Measurements from ENCODE around the gene ARL8A.
"Not testable (repeated sequence)": the region's sequence is repeated elsewhere in the genome, so short reads cannot be mapped to it uniquely, and the experiment has no call there.

The ARL8A gene

GRCh38 chr1:202143011-202143767 lies 1.3 kb downstream of the ARL8A start:
- H3K27ac ChIP-seq (ENCODE audit: low read length): peak overlapping the region; percentile 46
- peak overlapping the region; percentile 79 for H3K9ac ChIP-seq (ENCODE audit: low read depth, low read length)
- peaks cover 10% of the 10 kb centered on the region for H3K4me1 ChIP-seq (ENCODE audit: insufficient read depth, low read length)
- H3K27me3 ChIP-seq (ENCODE audit: insufficient read depth, low read length): peaks cover 15% of the 10 kb centered on the region
- H3K4me3 ChIP-seq (ENCODE audit: low read length): peak overlapping the region; percentile 98
- H3K36me3 ChIP-seq (ENCODE audit: insufficient read depth, low read depth, low read length): no peaks in the 10 kb centered on the region; the same call in 1 of the 2 replicates
- H3K9me3 ChIP-seq (ENCODE audit: insufficient read depth, low read depth, low read length): no peaks in the 10 kb centered on the region

DNA sequence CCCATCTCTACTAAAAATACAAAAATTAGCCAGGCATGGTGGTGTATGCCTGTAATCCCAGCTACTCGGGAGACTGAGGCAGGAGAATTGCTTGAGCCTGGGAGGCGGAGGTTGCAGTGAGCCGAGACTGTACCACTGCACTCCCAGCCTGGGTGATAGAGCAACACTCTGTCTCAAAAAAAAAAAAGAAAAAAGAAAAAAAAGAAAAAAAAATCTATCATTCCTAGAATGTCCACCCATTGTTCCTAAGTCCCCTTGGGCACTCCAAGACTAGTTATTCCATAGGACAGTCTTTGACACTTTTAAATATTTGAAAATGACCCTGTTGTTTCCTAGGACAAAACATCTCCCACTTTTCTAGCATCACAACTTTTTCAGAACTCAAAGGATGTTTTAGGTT lies 3.1 kb downstream of the ARL8A start:
- H3K36me3 ChIP-seq (ENCODE audit: insufficient read depth, low read depth, low read length); H3K4me3 ChIP-seq (ENCODE audit: low read length); H3K9me3 ChIP-seq (ENCODE audit: insufficient read depth, low read depth, low read length); H3K27ac ChIP-seq (ENCODE audit: low read length); H3K9ac ChIP-seq (ENCODE audit: low read depth, low read length): not testable (repeated sequence)
- Histone ChIP-seq H3K27me3 (ENCODE audit: insufficient read depth, low read length) (peaks cover 15% of the 10 kb centered on the region), H3K4me1 (ENCODE audit: insufficient read depth, low read length) (peaks cover 10% of the 10 kb centered on the region)

DNA sequence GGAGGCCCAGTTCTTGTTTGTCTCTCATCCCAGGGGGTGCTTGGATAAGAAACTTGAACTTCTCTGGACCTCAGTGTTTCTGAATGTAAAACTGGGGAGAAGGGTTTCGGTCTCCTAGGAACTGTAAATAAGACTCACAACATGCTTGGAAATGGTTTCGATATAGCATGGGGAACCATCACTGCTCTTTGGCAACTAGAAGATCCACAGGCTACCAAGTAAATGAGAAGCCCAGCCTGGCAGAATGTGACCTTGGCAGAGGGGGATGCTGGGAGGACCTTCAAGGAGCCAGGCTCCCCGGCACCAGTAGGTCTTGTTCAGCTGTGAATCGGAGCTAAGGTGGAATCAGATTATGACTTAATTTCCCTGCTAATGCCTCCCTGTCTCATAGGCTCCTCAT lies 3.7 kb downstream of the ARL8A start:
- H3K27me3 ChIP-seq (ENCODE audit: insufficient read depth, low read length): peaks cover 11% of the 10 kb centered on the region
- peaks cover 8% of the 10 kb centered on the region for H3K36me3 ChIP-seq (ENCODE audit: insufficient read depth, low read depth, low read length)
- H3K27ac ChIP-seq (ENCODE audit: low read length): no peak overlapping the region
- peaks cover 10% of the 10 kb centered on the region for H3K4me1 ChIP-seq (ENCODE audit: insufficient read depth, low read length)
- no peaks in the 10 kb centered on the region for H3K9me3 ChIP-seq (ENCODE audit: insufficient read depth, low read depth, low read length)
- H3K4me3 ChIP-seq (ENCODE audit: low read length): no peak overlapping the region
- H3K9ac ChIP-seq (ENCODE audit: low read depth, low read length): no peak overlapping the region

DNA sequence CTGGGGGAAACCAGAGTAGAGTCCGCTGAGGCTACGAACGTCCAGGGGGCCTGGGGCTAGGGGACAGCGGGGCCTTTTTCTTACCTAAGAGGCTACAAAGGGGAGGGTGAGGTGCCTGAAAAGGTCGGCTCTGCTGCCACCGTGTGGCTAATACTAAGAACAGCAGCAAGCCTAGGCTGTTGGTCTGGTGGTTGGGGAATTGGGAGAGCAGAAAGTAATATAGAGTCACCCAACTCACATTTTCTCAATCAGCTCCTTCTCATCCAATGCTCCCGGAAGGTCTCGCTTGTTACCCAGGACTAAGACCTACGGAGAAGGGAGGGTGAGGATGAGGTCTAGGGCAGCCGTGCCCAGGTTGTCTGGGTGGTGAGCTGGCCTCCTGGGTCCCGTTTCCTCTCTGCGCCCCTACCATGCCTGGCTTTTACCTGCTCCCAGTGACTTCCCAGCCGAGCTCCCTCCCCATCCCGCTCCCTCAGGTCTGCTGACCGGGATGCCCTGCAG lies 9.3 kb downstream of the ARL8A start:
- H3K4me1 ChIP-seq (ENCODE audit: insufficient read depth, low read length): peaks cover 3% of the 10 kb centered on the region; the same call in 1 of the 2 replicates
- H3K27me3 ChIP-seq (ENCODE audit: insufficient read depth, low read length): no peaks in the 10 kb centered on the region
- H3K9ac ChIP-seq (ENCODE audit: low read depth, low read length): no peak overlapping the region; the same call in 1 of the 2 replicates
- no peak overlapping the region for H3K4me3 ChIP-seq (ENCODE audit: low read length)
- no peaks in the 10 kb centered on the region for H3K9me3 ChIP-seq (ENCODE audit: insufficient read depth, low read depth, low read length)
- H3K27ac ChIP-seq (ENCODE audit: low read length): no peak overlapping the region
- peaks cover 42% of the 10 kb centered on the region for H3K36me3 ChIP-seq (ENCODE audit: insufficient read depth, low read depth, low read length)

DNA sequence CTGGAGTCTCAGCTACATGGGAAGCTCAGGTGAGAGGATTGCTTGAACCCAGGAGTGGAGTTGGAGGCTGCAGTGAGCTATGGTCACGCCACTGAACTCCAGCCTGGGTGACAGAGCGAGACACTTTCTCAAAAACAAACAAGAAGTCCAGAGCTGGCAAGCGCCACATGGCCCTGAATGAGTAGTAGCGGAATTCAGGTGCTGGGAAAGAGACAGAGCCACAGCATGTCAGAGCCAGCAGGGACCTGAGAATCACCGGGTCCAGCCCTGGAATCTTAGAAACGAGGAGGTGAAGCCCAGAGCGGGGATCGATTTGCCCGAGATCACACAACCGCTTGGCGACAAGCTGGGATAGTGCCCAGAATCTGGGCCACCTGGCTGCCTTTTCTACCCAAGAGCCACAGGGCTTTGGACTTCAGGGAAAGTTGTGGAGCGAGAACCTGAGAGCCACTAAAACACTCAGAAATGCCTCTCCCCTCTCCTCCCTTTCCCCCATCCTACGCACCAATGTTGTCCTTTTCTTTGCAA lies 9.8 kb downstream of the ARL8A start:
- no peak overlapping the region for H3K4me3 ChIP-seq (ENCODE audit: low read length)
- no peak overlapping the region for H3K27ac ChIP-seq (ENCODE audit: low read length)
- H3K9ac ChIP-seq (ENCODE audit: low read depth, low read length): no peak overlapping the region; the same call in 1 of the 2 replicates
- H3K27me3 ChIP-seq (ENCODE audit: insufficient read depth, low read length): no peaks in the 10 kb centered on the region
- peaks cover 3% of the 10 kb centered on the region; the same call in 1 of the 2 replicates for H3K4me1 ChIP-seq (ENCODE audit: insufficient read depth, low read length)
- H3K9me3 ChIP-seq (ENCODE audit: insufficient read depth, low read depth, low read length): no peaks in the 10 kb centered on the region
- H3K36me3 ChIP-seq (ENCODE audit: insufficient read depth, low read depth, low read length): peaks cover 42% of the 10 kb centered on the region

- Histone ChIP-seq H3K4me1 (ENCODE audit: insufficient read depth, low read length) (peaks cover 3% of the 10 kb centered on the region; the same call in 1 of the 2 replicates), H3K9me3 (ENCODE audit: insufficient read depth, low read depth, low read length) (no peaks in the 10 kb centered on the region), H3K4me3 (ENCODE audit: low read length) (no peak overlapping the region), H3K27me3 (ENCODE audit: insufficient read depth, low read length) (no peaks in the 10 kb centered on the region), H3K36me3 (ENCODE audit: insufficient read depth, low read depth, low read length) (peaks cover 42% of the 10 kb centered on the region), H3K27ac (ENCODE audit: low read length) (no peak overlapping the region), H3K9ac (ENCODE audit: low read depth, low read length) (no peak overlapping the region)
Observed at GRCh38 chr1:202133989-202134388, 10.5 kb downstream of the ARL8A start.

DNA sequence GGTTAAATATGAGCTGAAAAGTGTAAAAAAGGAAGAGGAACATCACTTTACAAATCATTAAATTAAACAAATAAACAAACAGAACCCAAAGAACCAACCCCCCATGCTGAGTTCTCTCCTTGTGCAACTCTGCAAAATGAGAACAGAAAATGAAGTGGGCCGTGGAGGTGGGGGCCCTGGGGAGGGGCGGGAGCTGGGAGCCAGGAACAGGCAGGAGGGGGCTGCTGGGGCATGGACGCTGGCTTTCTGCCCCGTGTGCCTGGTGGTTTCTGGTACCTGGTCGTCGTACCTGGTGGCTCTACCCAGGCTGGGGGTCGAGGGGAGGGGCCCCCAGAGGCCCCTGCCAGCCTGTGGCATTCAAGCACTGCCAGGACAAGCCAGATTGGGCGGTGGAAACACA lies 11.0 kb downstream of the ARL8A start:
- no peaks in the 10 kb centered on the region for H3K9me3 ChIP-seq (ENCODE audit: insufficient read depth, low read depth, low read length)
- no peak overlapping the region for H3K27ac ChIP-seq (ENCODE audit: low read length)
- H3K4me1 ChIP-seq (ENCODE audit: insufficient read depth, low read length): peaks cover 2% of the 10 kb centered on the region; the same call in 1 of the 2 replicates
- no peaks in the 10 kb centered on the region for H3K27me3 ChIP-seq (ENCODE audit: insufficient read depth, low read length)
- peaks cover 42% of the 10 kb centered on the region for H3K36me3 ChIP-seq (ENCODE audit: insufficient read depth, low read depth, low read length)
- H3K4me3 ChIP-seq (ENCODE audit: low read length): no peak overlapping the region
- no peak overlapping the region for H3K9ac ChIP-seq (ENCODE audit: low read depth, low read length)

GRCh38 chr1:202133001-202133400 lies 11.5 kb downstream of the ARL8A start:
- Histone ChIP-seq H3K36me3 (ENCODE audit: insufficient read depth, low read depth, low read length) (peaks cover 42% of the 10 kb centered on the region), H3K4me3 (ENCODE audit: low read length) (no peak overlapping the region), H3K4me1 (ENCODE audit: insufficient read depth, low read length) (no peaks in the 10 kb centered on the region), H3K9me3 (ENCODE audit: insufficient read depth, low read depth, low read length) (no peaks in the 10 kb centered on the region), H3K9ac (ENCODE audit: low read depth, low read length) (no peak overlapping the region), H3K27ac (ENCODE audit: low read length) (no peak overlapping the region), H3K27me3 (ENCODE audit: insufficient read depth, low read length) (no peaks in the 10 kb centered on the region)

DNA sequence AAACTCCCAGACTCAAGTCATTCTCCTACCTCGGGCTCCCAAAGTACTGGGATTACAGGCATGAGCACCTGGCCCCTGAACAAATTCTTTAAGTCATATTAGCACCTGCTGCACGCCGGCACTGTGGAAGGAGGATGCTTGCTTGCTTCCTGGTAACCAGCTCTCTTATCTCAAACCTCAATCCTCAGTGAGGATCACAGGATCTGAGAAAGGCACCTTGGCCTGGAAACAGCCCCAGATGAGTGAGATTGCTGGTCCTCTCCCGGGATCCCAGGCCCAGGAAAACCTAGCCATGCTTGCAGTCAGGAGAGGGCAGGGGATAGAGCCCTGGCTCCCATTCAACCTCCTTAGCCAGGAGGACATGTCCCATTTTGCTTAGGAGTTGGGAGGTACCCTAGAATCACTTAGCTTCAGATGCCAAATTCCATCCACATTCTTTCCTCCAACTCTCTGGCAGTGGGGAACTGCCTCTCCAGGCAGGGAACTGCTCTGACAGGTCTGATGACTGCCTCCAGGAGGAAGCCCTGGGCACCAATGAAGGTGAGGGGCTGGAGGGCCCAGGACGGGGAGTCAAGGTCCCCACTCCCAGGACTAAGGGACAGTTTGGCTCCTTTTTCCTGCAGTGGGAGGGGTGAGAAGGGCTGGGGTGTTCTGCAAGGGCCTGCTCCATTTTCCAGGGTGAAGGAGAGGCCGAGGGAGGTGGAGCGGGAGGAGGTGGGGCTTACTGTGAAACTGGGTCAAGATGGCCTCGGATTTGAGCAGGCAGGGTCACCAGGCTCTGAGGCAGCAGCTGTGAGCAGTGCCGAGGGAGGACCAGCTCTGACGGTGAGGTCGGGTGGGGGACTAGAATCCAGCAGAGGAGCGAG lies 12.3 kb downstream of the ARL8A start:
- H3K9me3 ChIP-seq (ENCODE audit: insufficient read depth, low read depth, low read length): no peaks in the 10 kb centered on the region

DNA sequence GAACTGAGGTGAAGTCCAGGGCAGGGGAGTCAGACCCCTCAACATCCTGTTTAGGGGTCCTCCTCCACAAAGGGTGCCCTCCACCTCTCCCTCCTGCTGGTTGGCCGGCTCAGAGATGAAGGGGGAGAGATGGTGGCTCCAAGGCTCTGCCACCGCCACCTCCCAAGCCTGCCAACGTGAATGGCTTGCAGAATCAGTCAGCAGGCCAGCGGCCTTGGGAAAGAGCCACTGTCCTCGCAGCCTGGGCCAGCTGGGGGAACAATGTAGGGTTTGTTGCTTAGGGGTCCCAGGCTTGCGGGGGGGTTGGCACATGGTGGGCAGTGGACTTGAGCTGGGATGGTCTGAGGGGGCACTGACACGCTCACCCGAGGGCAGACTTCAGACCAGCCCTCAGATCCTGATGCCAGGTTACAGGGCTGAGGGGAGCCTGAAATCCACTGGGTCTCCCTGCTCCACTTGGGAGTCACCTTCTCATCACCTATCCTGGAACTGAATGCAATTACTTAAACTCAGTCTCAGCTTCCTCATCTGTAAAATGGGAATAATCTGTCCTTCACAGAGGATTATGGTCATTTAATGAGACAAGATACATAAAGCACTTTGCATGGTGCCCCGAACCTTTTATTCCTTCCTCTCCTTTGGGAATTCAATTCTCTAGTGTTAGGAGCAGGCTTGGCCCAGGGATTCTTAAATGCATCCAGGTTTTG lies 13.6 kb downstream of the ARL8A start:
- H3K4me1 ChIP-seq (ENCODE audit: insufficient read depth, low read length): no peaks in the 10 kb centered on the region
- peaks cover 35% of the 10 kb centered on the region for H3K36me3 ChIP-seq (ENCODE audit: insufficient read depth, low read depth, low read length)
- no peaks in the 10 kb centered on the region for H3K27me3 ChIP-seq (ENCODE audit: insufficient read depth, low read length)
- no peak overlapping the region for H3K4me3 ChIP-seq (ENCODE audit: low read length)
- no peak overlapping the region for H3K27ac ChIP-seq (ENCODE audit: low read length)
- H3K9ac ChIP-seq (ENCODE audit: low read depth, low read length): no peak overlapping the region
- no peaks in the 10 kb centered on the region for H3K9me3 ChIP-seq (ENCODE audit: insufficient read depth, low read depth, low read length)

More for the DNA sequence above, 12.3 kb downstream of the ARL8A start:
- H3K4me1 ChIP-seq (ENCODE audit: insufficient read depth, low read length): no peaks in the 10 kb centered on the region
- no peak overlapping the region for H3K4me3 ChIP-seq (ENCODE audit: low read length)
- H3K27ac ChIP-seq (ENCODE audit: low read length): no peak overlapping the region
- H3K9ac ChIP-seq (ENCODE audit: low read depth, low read length): no peak overlapping the region
- peaks cover 35% of the 10 kb centered on the region for H3K36me3 ChIP-seq (ENCODE audit: insufficient read depth, low read depth, low read length)
- no peaks in the 10 kb centered on the region for H3K27me3 ChIP-seq (ENCODE audit: insufficient read depth, low read length)

DNA sequence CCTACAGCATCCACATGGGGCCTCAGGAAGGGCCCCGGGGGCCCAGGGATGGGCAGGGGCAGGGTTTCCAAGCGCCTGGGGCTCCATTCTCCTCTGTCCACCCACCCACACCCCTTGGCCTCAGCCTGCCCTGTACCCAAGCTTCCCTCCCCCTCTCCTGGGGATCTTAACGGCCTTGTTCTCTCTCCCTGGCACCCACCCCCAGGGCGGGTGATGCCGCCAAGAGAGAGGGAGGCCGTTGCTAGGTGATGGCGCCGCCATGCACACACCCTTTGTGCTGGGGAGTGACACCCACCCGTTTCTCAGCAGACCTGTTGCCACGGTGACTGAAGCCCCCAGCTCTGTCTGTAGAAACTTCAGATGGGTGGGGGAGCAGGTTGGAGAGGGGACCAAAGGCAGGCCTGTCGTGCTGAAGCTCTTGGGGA lies 14.2 kb downstream of the ARL8A start:
- Histone ChIP-seq H3K9me3 (ENCODE audit: insufficient read depth, low read depth, low read length) (no peaks in the 10 kb centered on the region), H3K9ac (ENCODE audit: low read depth, low read length) (no peak overlapping the region), H3K27me3 (ENCODE audit: insufficient read depth, low read length) (no peaks in the 10 kb centered on the region), H3K4me3 (ENCODE audit: low read length) (no peak overlapping the region), H3K27ac (ENCODE audit: low read length) (no peak overlapping the region), H3K4me1 (ENCODE audit: insufficient read depth, low read length) (no peaks in the 10 kb centered on the region), H3K36me3 (ENCODE audit: insufficient read depth, low read depth, low read length) (peaks cover 29% of the 10 kb centered on the region)

Data from iPS-20b (cell line).